Spinal cord (tissue), 10 donors: ENCODE data around the gene THRAP3. TPM values are rescaled to one million over a fixed set of nuclear protein-coding genes. Genes with fewer than 3 reads are reported as not detected.
"Not testable (repeated sequence)": the region's sequence is repeated elsewhere in the genome, so short reads cannot be mapped to it uniquely, and the experiment has no call there.

Experiments
- DNase-seq, 6 donors: peaks; one replicate each; pipeline versions ENCODE4 v3.0.0 to v3.0.0-alpha.2; 2013 to 2015; ENCODE audit warnings: low spot score in 6 of 6, low read depth in 4 of 6
- H3K27ac ChIP-seq: one replicate; pipeline ENCODE4 v1.5.1; 2013; ENCODE audit warnings: low read depth, low read length, control low read depth
- H3K27me3 ChIP-seq: one replicate; pipeline ENCODE4 v1.6.1; 2013; ENCODE audit warnings: low read length; ENCODE audit not compliant: control insufficient read depth, insufficient read depth
- H3K36me3 ChIP-seq: one replicate; pipeline ENCODE4 v1.6.1; 2013; ENCODE audit warnings: low read length; ENCODE audit not compliant: control insufficient read depth, insufficient read depth
- H3K4me1 ChIP-seq: one replicate; pipeline ENCODE4 v1.6.1; 2013; ENCODE audit warnings: low read length; ENCODE audit not compliant: control insufficient read depth, insufficient read depth
- H3K4me3 ChIP-seq: one replicate; pipeline ENCODE4 v1.5.1; 2013; ENCODE audit warnings: low read depth, low read length, control low read depth
- H3K9me3 ChIP-seq: one replicate; pipeline ENCODE4 v1.6.1; 2013; ENCODE audit warnings: low read length; ENCODE audit not compliant: control insufficient read depth, insufficient read depth
- WGBS: methylation state at CpG from one replicate; pipeline ENCODE4 v1.1.5; 2013; ENCODE audit warnings: missing lambda C conversion rate; ENCODE audit not compliant: insufficient coverage; 5-methylcytosine and 5-hydroxymethylcytosine counted together
- polyA plus RNA-seq, 2 donors: library from polyadenylated mRNA; unstranded; fragments of 120-200 nt; gene quantifications; one replicate each; pipeline ENCODE4 v1.2.1, GENCODE V29; 2013; ENCODE audit not compliant: insufficient read length in 2 of 2
- total RNA-seq, 2 donors: library from RNA; depleted of rRNA in 1 of 2; stranded (reverse); fragments of 120-200 nt in 1 of 2; fragments of >200 nt in 1 of 2; gene quantifications; one replicate each; pipeline versions ENCODE4 v1.2.3 to v1.2.4, GENCODE V29; 2013 to 2014
- donor health status: healthy.

The THRAP3 gene
- total and polyA plus RNA-seq, 4 donors = 69.1 to 88.5 (median 77.9) TPM

DNA sequence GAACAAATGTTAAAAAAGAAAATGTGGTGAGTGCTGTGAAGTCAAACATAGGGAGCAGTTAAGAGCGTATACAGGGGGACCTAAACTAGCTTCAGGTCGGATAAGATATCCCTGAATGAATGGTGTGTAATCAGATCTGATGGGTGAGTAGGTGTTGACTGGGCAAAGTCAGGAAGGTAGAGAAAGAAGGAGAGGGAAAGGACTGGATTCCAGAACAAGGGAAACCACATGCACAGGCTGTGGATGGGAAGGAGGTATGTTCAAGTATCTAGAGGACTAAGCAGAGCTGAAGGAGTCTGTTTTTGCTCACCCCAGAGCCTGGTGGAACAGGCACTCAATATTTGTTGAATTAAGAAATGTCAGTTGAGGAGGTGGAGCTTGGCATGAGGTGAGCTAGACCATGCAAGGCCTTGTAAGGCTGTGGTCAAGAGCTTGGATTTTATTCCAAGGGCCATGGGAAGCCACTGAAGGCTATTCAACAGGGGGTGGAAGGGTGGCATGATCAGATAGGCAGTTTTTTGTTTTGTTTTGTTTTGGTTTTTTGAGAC, 40.9 kb upstream of the THRAP3 start:
- Histone ChIP-seq H3K4me3 (no peak overlapping the region), H3K27me3 (no peaks in the 10 kb centered on the region), H3K36me3 (peaks cover 33% of the 10 kb centered on the region), H3K9me3 (no peaks in the 10 kb centered on the region), H3K4me1 (peaks cover 7% of the 10 kb centered on the region), H3K27ac (no peak overlapping the region)
- WGBS = 86% methylated on average over 2 of the region's 2 CpGs
- DNase-seq = no peak

DNA sequence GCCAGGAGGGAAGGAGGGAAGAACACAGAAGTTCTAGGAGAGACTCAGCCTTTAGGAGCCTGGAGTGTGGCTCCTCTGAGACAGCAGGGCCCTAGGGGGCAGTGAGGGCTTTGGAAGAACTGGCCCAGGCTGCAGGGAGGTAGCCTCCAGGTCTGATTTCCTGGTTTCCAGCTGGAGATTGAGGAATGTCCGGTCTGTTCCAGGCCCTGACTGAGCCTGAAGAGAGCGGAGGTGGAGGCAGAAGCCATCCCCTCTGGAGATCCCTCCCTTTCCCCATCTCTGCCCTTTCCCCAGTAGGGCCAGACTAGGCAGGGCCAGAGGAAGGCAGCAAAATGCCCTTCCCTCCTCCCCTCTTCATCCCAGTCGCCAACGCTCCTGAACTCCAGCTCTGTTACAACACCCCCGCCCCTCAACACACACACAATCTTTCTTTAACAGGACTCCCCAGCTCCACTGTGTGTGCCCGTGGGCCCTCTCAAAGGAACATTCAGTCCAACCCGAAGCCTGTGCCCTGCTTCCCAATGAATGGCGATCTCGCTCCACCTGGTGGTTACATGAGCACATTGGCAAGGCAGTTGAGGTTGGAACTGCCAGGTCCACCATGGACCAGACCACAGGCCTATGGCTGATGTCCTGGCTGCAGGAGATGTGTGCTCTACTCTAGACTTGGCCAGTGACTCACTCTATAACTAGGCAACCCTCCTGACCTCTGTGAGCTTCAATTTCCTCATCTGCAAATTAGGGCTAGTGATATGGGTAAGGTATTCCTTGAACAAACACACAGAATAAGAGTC, 36.2 kb upstream of the THRAP3 start:
- Histone ChIP-seq H3K9me3 (no peaks in the 10 kb centered on the region), H3K27ac (peak overlapping the region; percentile 87), H3K27me3 (no peaks in the 10 kb centered on the region), H3K4me3 (no peak overlapping the region), H3K36me3 (no peaks in the 10 kb centered on the region), H3K4me1 (peaks cover 7% of the 10 kb centered on the region)
- 10% methylated on average over 9 of the region's 9 CpGs for WGBS
- DNase-seq = peak in 5 of 6 donors; percentile 66 to 93 (median 75)

DNA sequence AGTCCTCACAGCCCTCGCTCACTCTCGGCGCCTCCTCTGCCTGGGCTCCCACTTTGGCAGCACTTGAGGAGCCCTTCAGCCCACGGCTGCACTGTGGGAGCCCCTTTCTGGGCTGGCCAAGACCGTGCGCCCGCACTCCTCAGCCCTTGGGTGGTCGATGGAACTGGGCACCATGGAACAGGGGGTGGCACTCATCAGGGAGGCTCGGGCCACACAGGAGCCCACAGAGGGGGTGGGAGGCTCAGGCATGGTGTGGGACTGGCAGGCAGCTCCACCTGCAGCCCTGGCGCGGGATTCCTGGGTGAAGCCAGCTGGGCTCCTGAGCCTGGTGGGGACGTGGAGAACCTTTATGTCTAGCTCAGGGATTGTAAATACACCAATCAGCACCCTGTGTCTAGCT, 27.4 kb upstream of the THRAP3 start:
- not testable (repeated sequence) for DNase-seq, H3K36me3 ChIP-seq, H3K9me3 ChIP-seq, H3K4me3 ChIP-seq, H3K4me1 ChIP-seq, H3K27me3 ChIP-seq, H3K27ac ChIP-seq
- 95% methylated on average over 11 of the region's 12 CpGs for WGBS

DNA sequence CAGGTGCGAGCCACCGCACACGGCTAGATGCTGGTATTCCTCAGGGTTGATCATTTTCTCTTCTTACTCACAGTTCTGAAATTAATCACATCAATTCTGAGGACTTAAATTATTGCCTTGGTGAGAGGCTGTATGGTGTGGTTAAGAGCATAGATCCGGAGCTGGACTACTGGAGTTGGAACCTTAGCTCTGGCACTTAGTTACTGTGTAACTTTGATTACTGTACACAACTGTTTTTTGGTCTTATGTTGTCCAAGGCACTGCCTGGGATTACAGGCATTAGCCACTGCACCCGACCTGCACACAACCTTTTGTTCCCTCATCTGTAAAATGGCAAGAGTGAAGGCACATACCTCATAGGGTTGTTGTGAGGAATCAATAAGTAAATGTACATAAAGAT, 25.6 kb upstream of the THRAP3 start:
- 86% methylated on average over 1 of the region's 5 CpGs for WGBS
- no peak overlapping the region for H3K27ac ChIP-seq
- no peak for DNase-seq
- no peaks in the 10 kb centered on the region for H3K9me3 ChIP-seq
- peaks cover 6% of the 10 kb centered on the region for H3K4me1 ChIP-seq
- no peak overlapping the region for H3K4me3 ChIP-seq
- no peaks in the 10 kb centered on the region for H3K27me3 ChIP-seq
- no peaks in the 10 kb centered on the region for H3K36me3 ChIP-seq

DNA sequence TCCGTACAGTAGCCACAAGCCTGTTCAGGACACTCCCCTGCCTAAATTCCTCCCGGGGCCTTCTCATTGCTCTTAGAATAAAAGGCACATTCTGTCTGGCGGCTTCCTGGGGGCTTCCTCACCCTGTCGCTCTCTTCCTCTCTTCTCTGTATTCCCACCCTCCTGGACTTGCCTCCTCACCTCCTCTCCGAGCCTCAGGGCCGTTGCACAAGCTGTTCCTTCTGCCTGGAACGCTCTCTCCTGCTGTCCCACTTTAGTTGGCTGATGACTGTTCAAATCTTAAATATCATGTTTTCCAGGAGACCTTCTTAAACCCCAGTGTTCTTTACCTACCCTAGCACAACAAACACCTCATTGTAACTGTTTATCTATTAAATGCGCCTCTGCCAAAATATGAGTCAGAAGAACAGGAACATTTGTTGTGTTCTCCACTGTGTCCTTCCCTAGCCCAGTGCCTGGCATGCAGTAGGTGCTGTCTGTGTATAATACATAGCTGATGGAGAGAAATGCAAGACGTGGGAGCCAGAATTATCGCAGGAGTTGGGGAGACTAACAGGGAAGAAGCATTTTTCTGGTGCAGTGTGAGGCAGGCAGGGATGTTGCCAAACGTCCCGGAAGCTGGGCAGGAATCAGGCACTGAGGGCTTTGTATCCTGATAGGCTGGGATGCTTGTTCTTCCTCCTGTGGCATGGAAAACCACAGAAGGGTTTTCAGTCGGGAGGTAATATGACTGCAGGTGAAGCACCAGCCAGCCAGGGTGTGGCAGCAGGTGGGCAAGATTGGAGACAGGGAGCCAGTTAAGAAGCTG, 24.1 kb upstream of the THRAP3 start:
- no peak for DNase-seq
- no peaks in the 10 kb centered on the region for H3K36me3 ChIP-seq
- WGBS = 58% methylated on average over 13 of the region's 13 CpGs
- H3K27me3 ChIP-seq = no peaks in the 10 kb centered on the region
- H3K9me3 ChIP-seq = no peaks in the 10 kb centered on the region
- H3K4me1 ChIP-seq = peaks cover 20% of the 10 kb centered on the region
- H3K27ac ChIP-seq = no peak overlapping the region
- H3K4me3 ChIP-seq = no peak overlapping the region

DNA sequence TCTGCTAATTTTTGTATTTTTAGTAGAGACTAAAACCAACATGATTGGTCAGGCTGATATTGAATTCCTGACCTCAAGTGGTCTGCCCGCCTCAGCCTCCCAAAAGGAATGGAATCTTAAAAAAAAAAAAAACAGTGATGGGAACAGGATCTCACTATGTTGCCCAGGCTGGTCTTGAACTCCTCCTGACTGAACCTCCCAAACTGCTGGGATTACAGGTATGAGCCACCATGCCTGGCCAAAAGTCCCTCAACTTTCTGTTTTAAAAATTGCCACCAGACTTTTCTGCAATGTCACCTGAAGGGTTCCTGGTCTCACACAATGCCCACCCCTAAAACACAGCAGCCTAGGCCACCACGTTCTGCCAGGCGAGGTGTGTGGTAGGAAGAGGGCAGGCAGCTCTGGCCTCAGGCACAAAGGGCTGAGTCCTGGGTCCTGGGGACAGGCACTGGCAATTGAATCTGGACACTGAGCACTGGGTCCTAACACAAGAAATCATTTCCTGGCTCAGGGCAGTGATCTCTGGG, 21.2 kb upstream of the THRAP3 start:
- Histone ChIP-seq H3K27ac (peak overlapping the region; percentile 64), H3K4me1 (peaks cover 35% of the 10 kb centered on the region), H3K36me3 (no peaks in the 10 kb centered on the region)

DNA sequence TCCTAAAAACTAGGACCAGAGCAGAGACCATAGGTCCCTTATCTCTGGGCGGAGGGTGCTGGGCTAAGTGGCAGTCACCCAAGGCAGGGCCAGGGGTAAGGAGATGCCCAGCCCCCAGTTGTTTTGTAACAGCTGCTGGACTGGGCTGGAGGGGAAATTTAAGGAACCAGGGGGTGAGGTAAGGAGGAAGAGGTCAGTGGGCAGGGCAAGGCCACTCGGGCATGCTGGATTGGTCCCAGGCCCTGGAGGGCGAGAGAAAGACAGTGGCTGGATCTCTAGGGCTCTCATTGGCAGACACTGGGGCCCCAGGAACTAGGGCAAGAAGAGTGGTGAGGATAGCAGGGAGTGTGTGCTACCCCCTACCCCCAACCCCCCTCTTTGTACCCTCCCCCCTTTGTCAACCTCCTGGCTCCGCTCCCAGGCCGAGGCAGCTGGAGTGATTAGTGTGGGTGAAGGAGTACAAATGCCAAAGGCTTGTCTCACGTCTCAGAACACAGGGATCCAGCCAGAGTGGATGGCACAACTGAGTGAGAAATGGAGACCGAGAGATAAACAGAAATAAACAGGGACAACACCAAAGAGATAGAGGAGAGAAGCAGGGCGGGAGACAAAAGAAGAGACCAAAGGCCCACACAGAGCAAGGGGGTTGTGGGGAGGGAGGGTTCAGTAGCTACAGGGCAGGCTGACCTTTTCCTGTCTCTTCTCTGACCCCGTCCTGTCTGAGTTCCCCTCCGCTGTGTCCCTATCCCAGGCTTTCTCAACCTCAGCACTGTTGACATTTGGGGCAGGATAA, 20.5 kb upstream of the THRAP3 start:
- no peaks in the 10 kb centered on the region for H3K9me3 ChIP-seq
- DNase-seq = peak in 3 of 6 donors; percentile 54 to 89 (median 86)
- no peaks in the 10 kb centered on the region for H3K36me3 ChIP-seq
- peak overlapping the region; percentile 67 for H3K27ac ChIP-seq
- no peak overlapping the region for H3K4me3 ChIP-seq
- H3K4me1 ChIP-seq = peaks cover 35% of the 10 kb centered on the region
- no peaks in the 10 kb centered on the region for H3K27me3 ChIP-seq
- WGBS = 31% methylated on average over 6 of the region's 10 CpGs

More for the DNA sequence above, 21.2 kb upstream of the THRAP3 start:
- no peaks in the 10 kb centered on the region for H3K27me3 ChIP-seq
- no peaks in the 10 kb centered on the region for H3K9me3 ChIP-seq
- H3K4me3 ChIP-seq = no peak overlapping the region
- 92% methylated on average over 2 of the region's 3 CpGs for WGBS
- no peak for DNase-seq

DNA sequence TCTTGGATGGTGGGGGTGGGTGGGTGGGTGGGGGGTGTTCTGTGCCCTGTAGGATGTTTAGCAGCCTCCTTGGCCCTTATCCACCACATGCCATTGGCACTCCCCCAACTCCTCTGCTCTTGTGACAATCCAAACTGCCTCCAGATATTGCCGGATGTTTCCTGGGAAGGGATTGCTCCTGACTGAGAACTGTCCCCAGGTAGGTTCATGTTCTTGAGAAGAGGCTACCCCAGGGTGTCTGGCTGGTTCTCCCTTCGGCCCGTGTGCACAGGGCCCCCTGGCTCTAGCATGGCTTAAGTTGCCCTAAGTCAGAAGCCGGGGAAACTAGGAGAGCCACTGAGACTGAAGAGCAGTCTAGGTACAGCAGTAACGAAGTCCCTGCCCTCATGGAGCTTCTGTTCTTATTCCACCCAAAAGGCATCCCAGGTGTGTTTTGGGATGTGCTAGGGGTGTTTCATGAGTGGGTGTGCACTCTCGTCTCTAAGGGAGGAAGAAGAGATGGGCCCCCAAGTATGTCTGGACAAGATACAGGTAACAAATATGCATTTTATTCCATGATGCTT, 19.8 kb upstream of the THRAP3 start:
- H3K36me3 ChIP-seq = no peaks in the 10 kb centered on the region
- H3K9me3 ChIP-seq = no peaks in the 10 kb centered on the region
- H3K4me1 ChIP-seq = peaks cover 35% of the 10 kb centered on the region
- H3K27me3 ChIP-seq = no peaks in the 10 kb centered on the region
- peak overlapping the region; percentile 73 for H3K27ac ChIP-seq
- WGBS = 63% methylated on average over 5 of the region's 6 CpGs
- DNase-seq = peak in 2 of 6 donors; percentile 57 to 63
- H3K4me3 ChIP-seq = no peak overlapping the region
